GM18505 (cell line): ENCODE results near the gene IRGQ.
"Not testable (repeated sequence)": the region's sequence is repeated elsewhere in the genome, so short reads cannot be mapped to it uniquely, and the experiment has no call there.

Experiments
- ATAC-seq: cut with Tn5 transposase; IDR thresholded peaks from one replicate; pipeline ENCODE4 v1.9.1; 2021; ENCODE audit not compliant: unreplicated experiment
- POLR2A ChIP-seq: IDR thresholded peaks from 4 replicates; pipeline ENCODE4 v1.6.1; 2011; ENCODE audit warnings: borderline replicate concordance; ENCODE audit not compliant: insufficient read depth, insufficient read length; ENCODE audit errors: extremely low read depth

IRGQ gene

GRCh38 chr19:43616954-43617353, 21.0 kb upstream of the IRGQ start:
- no peak for TF ChIP-seq POLR2A
- ATAC-seq = no peak

- ATAC-seq = no peak
- TF ChIP-seq POLR2A = no peak
These were observed 20.4 kb upstream of the IRGQ start for GRCh38 chr19:43616306-43616705.

GRCh38 chr19:43612374-43612773, 16.4 kb upstream of the IRGQ start:
- no peak for ATAC-seq
- no peak for TF ChIP-seq POLR2A

- no peak for TF ChIP-seq POLR2A
- ATAC-seq = no peak
These were observed 15.9 kb upstream of the IRGQ start, which contains the start of gene SRRM5 for GRCh38 chr19:43611788-43612187. TSS of gene SRRM5 (plus strand) at chr19:43612088. CDS start at chr19:43612122, 34 bp downstream.

- no peak for TF ChIP-seq POLR2A
- ATAC-seq = no peak
These were observed 14.6 kb upstream of the IRGQ start for GRCh38 chr19:43610493-43610892.

- no peak for TF ChIP-seq POLR2A
- ATAC-seq = no peak
These were observed 13.9 kb upstream of the IRGQ start for GRCh38 chr19:43609872-43610271.

GRCh38 chr19:43607238-43608205, 11.6 kb upstream of the IRGQ start:
- TF ChIP-seq POLR2A = no peak
- ATAC-seq = no peak

DNA sequence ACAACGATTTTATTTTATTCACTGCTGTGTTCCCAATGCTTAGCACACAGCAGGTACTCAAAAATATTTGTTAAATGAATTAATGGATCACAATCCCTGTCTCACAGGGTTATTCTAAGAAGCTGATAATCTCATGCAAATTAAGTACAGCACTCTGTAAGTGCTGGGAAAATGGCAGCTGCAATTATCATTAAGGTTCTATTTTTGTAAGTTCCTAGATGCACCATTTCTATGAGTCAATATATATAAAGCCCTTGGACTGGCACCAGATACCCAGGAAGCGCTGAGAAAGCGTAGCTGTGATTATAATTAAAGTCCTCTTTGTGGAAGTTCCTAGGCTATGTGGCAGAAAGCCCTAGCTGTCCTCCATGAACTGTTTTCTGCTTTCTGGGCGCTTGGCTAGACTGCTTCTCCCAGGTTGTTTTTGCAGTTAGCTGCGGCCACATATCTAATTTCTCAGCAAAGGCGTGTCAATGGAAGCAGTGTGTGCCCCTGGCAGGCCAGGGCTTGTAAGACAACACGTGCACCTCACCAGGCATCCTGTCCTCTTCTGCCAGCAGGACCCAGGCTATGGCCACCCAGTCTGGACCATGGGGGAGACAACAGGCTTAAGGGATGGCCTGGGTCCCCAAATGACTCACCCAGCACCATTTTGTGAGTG, 10.8 kb upstream of the IRGQ start:
- ATAC-seq = no peak
- no peak for TF ChIP-seq POLR2A

GRCh38 chr19:43605875-43606568, 10.1 kb upstream of the IRGQ start:
- ATAC-seq = no peak

DNA sequence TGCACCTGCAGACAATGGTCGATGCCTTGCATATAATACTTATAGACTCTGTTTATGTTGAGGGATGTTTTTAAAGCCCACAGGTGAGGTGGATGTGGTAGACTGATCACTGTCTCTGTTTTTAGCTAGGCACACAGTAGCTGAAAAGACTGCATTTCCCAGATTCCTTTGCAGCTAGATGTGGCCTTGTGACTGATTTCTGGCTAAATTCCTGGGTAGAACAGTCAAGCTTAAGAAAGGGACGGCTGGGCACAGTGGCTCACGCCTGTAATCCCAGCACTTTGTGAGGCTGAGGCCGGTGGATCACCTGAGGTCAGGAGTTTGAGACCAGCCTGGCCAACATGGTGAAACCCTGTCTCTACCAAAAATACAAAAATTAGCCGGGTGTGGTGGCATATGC, 4.4 kb upstream of the IRGQ start:
- not testable (repeated sequence) for ATAC-seq

More at GRCh38 chr19:43605875-43606568, 10.1 kb upstream of the IRGQ start:
- TF ChIP-seq POLR2A = no peak

- ATAC-seq = no peak
- no peak for TF ChIP-seq POLR2A
These were observed 3.8 kb upstream of the IRGQ start for GRCh38 chr19:43599635-43600295.

- TF ChIP-seq POLR2A = no peak
- ATAC-seq = no peak
These were observed 2.7 kb upstream of the IRGQ start for GRCh38 chr19:43598445-43599240.

DNA sequence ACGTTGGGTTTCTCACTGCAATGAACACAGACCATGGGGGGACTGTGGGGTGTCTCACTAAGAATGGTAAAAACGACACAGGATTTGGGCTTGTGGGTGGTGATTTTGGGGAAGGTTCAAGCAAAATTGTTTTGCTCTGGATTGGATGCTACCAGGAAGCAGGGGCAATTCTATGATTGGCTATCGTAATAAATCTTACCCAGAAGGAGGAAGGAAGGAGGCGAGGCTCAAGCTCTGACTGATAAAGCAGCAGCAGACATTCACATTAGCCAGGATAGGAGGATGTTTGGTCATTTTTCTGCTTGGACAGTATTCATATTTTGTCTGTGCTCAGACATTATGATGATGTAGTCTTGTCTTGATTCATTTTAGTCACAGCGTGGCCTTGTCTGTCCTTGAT, 1.9 kb upstream of the IRGQ start:
- no peak for ATAC-seq
- TF ChIP-seq POLR2A = no peak
